Measurements from ENCODE around the gene RABAC1.

Gene RABAC1

DNA sequence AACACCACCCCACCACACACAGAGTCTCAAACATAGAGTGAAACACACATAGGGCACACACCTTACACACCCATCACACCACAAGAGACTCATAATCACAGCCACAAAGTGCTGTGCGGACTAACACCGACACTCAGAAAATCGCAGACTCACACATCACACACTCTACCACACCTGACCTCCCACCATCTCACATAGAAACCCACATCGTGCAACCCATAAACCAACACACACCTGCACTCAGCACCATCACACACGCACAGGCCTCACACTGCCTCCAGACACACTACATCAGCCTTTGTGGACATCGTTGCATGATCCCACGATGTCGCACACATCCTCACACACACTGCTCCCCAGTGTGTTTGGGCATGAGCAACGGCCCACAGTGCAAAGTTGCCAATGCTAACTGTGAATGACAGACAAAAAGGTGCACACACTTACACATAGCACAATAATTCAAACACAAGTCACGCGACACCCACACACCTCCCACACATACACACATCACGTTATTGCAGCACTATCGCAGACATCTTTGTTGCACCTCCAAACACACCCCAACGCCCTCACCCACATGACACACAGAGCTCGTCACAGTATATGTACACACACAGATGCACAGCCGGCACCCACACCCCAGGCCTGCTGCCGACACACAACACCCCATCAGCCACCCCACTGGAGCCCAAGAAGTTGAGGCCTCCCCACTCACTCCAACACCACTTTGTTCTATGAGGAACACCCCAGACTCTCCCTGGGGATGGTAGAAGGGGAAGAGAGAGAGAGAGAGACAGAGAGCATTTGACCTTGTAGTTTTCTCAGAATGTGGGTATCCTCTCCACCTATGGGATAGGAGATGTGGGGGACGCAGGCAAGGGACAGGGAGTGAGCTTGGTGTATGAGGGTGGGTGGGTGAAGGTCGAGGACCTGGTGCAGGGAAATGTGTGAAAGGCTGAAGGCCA lies 36.2 kb upstream of the RABAC1 start:
- TF ChIP-seq GATA3 (IDR thresholded peaks at IDR 0.05; ENCODE audit: low read depth, low read length) (no peak), GATA2 (IDR thresholded peaks at IDR 0.05; ENCODE audit: low read depth, low read length) (no peak)

DNA sequence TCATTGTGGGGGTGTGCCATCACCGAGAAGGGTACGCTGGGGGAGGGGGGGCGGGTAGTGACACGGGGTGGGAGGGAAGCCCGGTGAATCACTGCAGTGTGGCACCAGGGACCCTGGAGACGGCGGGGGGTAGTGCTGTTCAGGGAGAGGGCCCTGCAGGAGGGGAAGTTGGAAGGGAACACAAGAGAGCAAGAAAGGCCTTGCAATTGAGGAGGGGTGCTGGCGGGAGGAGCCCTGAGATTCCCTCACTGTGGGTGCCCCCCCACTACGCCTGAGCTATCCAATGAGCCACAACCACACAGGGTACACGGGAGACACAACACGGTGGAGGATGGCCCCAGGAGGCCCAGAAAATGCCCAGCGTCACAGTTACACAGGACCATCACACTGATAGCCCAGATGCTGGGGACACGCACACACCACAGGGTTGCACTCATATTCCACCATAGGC lies 35.4 kb upstream of the RABAC1 start:
- TF ChIP-seq GATA3 (IDR thresholded peaks at IDR 0.05; ENCODE audit: low read depth, low read length) (no peak), GATA2 (IDR thresholded peaks at IDR 0.05; ENCODE audit: low read depth, low read length) (no peak)

DNA sequence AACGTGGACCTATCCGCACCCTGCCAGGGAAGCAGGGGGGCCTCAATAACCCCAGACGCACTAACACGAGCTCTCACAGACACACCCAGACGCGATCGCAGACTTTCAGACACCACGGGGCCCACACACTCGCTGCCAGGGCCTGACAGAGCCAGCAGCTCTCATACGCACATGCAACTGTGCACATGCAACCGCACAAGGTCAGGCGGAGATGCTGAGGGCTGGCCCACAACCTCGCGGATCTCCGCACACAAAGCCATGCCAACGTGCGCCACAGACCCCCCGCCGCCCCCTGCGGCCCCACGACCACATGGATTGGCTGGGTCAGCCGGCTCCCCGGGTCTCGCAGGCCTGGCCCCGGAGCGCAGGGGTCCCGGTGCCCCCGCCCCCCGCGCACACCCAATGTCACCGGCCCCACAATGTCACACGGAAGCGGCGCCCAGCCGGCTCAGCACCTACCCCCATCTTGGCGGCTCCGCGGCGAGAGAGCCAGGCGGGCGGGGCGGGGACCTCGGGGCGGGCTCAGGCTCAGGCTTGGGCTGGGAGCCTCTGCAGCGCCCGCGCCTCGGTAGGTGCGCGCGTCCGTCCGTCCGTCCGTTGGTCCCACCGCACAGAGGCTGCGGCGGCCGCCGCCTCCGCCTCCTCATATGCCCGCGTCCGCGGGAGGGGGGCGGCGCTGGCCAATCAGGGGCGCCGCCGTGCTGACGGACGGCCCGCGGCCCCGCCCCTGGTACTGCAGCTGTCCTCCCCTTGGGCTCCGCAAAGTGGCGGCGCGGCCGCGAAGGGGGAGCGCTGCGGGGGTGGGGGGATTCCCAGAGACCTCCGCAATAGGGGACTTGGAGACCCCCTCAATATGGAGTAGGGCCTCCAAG lies 34.7 kb upstream of the RABAC1 start, which contains the start of gene ATP1A3:
ATP1A3 (minus strand) TSS at position 619 of the 872 bp plus-strand sequence; CDS start at position 465, 154 bp downstream.
- no peak for TF ChIP-seq GATA3 (IDR thresholded peaks at IDR 0.05; ENCODE audit: low read depth, low read length)
- no peak for TF ChIP-seq GATA2 (IDR thresholded peaks at IDR 0.05; ENCODE audit: low read depth, low read length)

- no peak for TF ChIP-seq GATA2 (IDR thresholded peaks at IDR 0.05; ENCODE audit: low read depth, low read length)
- no peak for TF ChIP-seq GATA3 (IDR thresholded peaks at IDR 0.05; ENCODE audit: low read depth, low read length)
Observed at GRCh38 chr19:41991025-41991424, 31.9 kb upstream of the RABAC1 start.

DNA sequence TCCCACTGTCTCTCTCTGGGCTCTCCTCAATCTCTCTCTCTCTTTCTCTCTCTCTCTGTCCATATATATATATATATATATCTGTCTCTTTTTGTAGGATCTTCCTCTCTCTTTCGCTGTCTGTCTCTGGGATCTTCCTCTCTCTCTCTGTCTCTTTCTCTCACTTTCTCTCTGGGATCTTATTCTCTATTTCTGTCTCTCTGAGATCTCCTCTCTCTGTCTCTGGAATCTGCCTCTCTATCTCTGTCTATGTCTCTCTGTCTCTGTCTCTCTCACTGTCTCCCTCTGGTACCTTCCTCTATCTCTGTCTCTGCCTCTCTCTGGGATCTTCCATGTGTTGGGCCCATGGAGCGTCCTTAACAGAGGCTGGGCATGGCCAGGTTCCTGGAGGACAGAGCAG lies 31.5 kb upstream of the RABAC1 start:
- TF ChIP-seq GATA3 (IDR thresholded peaks at IDR 0.05; ENCODE audit: low read depth, low read length) (no peak), GATA2 (IDR thresholded peaks at IDR 0.05; ENCODE audit: low read depth, low read length) (no peak)

DNA sequence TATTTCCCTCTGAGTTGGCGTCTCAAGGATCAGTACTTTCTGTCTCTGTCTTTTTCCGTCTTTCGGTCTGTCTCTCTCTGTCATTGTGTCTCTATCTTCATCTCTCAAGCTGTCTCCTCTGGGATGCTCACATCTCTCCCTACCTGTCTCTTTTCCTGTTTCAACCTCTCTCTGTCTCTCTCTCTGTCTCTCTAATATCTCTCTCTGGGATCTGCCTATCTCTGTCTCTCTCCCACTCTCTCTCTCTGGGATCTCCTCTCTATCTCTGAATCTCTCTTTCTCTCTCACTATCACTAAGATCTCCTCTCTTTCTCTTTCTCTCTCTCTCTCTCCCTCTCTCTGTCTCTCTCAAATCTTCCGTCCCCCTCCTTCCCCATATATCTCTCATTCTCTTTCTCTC lies 30.9 kb upstream of the RABAC1 start:
- no peak for TF ChIP-seq GATA3 (IDR thresholded peaks at IDR 0.05; ENCODE audit: low read depth, low read length)
- no peak for TF ChIP-seq GATA2 (IDR thresholded peaks at IDR 0.05; ENCODE audit: low read depth, low read length)

DNA sequence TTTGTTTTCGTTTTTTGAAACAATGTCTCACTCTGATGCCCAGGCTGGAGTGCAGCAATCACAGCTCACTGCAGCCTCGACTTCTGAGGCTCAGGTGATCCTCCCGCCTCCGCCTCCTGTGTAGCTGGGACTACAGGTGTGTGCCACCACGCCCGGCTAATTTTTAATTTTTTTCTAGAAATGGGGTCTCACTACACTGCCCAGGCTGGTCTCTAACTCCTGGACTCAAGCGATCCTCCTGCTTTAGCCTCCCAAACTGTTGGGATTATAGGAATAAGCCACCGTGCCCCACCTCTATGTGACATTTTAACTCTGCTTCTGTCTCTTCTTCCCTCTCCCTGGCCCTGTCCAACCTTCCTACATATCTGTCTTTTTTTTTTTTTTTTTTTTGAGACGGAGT lies 29.8 kb upstream of the RABAC1 start:
- no peak for TF ChIP-seq GATA2 (IDR thresholded peaks at IDR 0.05; ENCODE audit: low read depth, low read length)
- TF ChIP-seq GATA3 (IDR thresholded peaks at IDR 0.05; ENCODE audit: low read depth, low read length) = no peak

DNA sequence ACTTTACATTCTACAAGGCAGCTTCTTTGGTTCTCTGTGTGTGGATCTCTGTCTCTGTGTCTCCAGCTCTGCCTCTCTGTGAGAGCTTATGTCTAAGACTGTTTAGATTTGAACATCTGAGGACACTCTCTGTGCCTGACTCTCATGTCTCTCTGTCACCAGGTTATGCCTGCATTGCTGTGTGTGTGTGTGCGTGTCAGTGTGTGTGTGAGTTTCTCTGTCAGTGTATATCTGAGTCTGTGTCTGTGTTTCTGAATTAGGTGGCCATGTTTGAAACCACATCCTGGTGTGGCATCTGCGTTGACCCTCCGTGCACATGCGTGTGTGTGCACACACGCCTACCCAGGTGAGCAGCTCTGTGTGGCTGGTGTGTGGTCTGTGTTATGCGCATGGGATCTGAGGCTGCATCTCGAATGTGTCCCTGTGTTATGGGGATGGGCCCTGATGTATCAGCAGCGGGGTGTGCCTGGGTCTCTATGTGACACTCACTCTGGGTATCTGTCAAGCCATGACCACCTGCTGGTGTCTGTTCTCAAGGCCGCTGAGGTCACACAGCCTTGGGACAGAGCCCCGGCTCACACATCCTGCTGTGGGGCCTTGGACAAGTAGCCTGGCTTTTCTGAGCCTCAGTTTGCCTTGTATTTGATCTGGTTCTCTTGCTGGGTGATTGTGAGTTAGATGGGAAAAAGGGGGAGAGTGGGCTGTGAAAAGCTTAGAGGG lies 28.2 kb upstream of the RABAC1 start:
- TF ChIP-seq GATA3 (IDR thresholded peaks at IDR 0.05; ENCODE audit: low read depth, low read length) (no peak), GATA2 (IDR thresholded peaks at IDR 0.05; ENCODE audit: low read depth, low read length) (no peak)

DNA sequence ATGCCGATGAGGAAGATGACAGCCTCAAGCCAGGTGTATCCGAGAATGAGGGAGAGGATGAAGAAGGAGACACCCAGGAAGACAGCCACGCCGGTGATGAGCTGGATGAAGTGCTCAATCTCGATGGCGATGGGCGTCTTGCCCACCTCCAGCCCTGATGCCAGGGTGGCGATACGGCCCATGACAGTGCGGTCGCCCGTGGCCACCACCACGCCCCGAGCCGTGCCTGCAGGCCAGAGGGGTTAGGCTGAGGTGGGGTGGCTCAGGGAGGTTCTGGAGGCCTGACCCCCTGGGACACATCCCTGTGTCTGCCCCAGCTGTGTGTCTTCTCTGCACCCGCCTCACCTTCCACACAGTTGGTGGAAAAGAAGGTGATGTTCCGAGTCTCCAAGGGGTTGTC lies 25.8 kb upstream of the RABAC1 start:
- TF ChIP-seq GATA3 (IDR thresholded peaks at IDR 0.05; ENCODE audit: low read depth, low read length) (no peak), GATA2 (IDR thresholded peaks at IDR 0.05; ENCODE audit: low read depth, low read length) (no peak)

GRCh38 chr19:41981724-41982123 lies 22.6 kb upstream of the RABAC1 start:
- TF ChIP-seq GATA2 (IDR thresholded peaks at IDR 0.05; ENCODE audit: low read depth, low read length) (no peak), GATA3 (IDR thresholded peaks at IDR 0.05; ENCODE audit: low read depth, low read length) (no peak)

DNA sequence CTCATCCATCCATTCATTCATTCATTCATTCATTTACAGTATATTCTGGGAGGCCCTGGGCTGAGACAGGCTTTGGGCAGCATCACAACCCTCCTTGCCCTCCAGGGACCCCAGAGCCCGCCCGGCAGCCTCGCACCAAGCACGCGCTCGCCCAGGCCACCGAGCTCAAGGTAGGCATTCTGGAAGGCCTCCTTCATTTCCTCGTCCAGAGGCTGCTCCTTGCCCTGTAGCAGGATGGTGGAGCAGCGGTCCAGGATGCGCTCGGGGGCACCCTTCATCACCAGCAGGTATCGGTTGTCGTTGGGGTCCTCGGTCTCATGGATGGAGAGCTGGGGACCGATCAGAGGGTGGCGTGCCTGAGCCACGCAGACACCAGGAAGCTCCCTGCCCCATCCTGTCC lies 19.3 kb upstream of the RABAC1 start:
- no peak for TF ChIP-seq GATA2 (IDR thresholded peaks at IDR 0.05; ENCODE audit: low read depth, low read length)

- TF ChIP-seq GATA2 (IDR thresholded peaks at IDR 0.05; ENCODE audit: low read depth, low read length) (no peak), GATA3 (IDR thresholded peaks at IDR 0.05; ENCODE audit: low read depth, low read length) (no peak)
Observed at GRCh38 chr19:41977916-41978315, 18.8 kb upstream of the RABAC1 start.

GRCh38 chr19:41974652-41975051 lies 15.5 kb upstream of the RABAC1 start:
- TF ChIP-seq GATA3 (IDR thresholded peaks at IDR 0.05; ENCODE audit: low read depth, low read length) (no peak), GATA2 (IDR thresholded peaks at IDR 0.05; ENCODE audit: low read depth, low read length) (no peak)

GRCh38 chr19:41971363-41971762 lies 12.2 kb upstream of the RABAC1 start:
- TF ChIP-seq GATA2 (IDR thresholded peaks at IDR 0.05; ENCODE audit: low read depth, low read length) = no peak
- no peak for TF ChIP-seq GATA3 (IDR thresholded peaks at IDR 0.05; ENCODE audit: low read depth, low read length)

All from SH-SY5Y (cell line).